GM18517 (cell line): ENCODE results near the gene ZBTB7A.

Experiments used
- ATAC-seq: cut with Tn5 transposase; IDR thresholded peaks from one replicate; pipeline ENCODE4 v1.9.1; 2021; ENCODE audit warnings: mild to moderate bottlenecking, moderate library complexity; ENCODE audit not compliant: unreplicated experiment

ZBTB7A gene

DNA sequence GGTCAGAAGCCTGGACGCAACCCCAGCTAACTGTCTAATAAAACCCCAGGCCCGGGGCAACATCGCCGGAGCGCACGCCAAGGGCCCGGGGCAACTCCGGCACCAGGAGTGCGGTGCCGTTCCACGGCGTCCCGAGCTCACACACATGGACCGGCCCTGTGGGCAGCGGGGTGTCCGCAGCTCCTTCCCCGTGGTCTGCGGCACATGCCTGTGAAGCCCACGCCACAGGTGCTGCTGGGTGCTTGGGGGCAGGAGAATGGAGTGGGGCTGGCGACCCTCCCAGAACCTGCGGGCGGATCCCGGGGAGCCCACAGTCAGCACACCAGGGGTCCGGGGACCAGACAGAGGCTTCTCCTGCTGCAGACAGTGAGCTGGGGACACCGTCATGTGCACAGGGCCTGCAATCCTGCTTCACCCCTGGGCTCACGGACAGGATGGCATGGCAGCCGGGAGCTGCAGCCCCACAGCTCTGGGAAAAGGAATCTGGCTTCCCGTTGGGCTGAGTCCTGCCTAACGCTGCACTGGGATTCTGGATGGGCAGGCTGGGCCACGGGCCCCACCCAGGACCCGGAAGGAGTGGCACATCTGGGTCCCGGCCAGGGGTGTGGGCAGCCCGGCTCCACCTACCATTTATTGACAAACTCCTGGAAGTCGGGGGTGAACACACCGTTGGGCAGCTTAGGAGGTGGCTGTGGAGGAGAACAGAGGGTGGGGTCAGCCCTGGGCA lies 28.2 kb upstream of the ZBTB7A start:
- ATAC-seq = no peak

DNA sequence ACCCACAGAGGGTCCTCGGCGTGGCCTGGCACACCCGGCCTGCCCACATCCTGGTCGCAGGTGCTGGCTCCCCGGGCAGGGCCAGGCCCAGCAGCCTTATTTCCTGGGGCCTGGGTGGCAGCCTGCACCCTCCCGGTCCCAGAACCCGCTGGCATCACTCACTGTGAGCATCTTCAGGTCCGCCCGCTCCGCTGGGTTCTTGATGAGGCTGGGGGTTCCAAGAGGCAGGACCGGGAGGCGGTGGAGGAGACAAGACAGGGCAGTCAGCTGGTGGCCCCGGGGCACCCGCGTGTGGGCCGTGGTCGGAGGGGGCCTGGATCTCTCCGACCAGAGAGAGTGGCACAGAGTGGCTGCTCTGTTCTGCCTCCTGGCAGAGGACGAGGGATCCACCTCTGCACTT lies 27.6 kb upstream of the ZBTB7A start:
- ATAC-seq = no peak

DNA sequence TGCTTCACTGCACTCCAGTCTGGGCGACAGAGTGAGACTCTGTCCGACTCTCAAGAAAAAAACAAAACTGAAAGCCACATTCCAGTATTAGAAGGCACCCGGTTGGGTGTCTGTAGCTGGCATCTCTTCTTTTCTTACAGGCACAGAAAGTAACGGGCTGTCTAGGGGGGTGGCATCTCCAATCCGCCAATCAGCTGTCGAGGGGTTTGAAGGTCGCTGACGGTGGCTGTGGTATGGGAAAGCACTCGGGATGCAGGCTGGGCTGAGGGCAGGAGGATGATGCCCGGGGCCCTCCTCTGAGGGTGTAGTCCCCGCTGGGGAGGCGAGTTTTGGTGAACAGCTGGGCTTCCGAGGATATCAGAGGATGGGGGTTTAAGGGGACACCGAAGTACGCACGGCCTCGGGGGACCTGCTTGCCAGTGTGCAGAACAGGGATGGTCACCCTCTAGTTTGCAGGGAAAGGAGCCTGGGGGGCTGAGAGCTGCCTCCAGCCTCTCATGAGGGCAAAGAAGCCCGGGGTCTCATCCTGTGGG lies 27.0 kb upstream of the ZBTB7A start:
- ATAC-seq = no peak

DNA sequence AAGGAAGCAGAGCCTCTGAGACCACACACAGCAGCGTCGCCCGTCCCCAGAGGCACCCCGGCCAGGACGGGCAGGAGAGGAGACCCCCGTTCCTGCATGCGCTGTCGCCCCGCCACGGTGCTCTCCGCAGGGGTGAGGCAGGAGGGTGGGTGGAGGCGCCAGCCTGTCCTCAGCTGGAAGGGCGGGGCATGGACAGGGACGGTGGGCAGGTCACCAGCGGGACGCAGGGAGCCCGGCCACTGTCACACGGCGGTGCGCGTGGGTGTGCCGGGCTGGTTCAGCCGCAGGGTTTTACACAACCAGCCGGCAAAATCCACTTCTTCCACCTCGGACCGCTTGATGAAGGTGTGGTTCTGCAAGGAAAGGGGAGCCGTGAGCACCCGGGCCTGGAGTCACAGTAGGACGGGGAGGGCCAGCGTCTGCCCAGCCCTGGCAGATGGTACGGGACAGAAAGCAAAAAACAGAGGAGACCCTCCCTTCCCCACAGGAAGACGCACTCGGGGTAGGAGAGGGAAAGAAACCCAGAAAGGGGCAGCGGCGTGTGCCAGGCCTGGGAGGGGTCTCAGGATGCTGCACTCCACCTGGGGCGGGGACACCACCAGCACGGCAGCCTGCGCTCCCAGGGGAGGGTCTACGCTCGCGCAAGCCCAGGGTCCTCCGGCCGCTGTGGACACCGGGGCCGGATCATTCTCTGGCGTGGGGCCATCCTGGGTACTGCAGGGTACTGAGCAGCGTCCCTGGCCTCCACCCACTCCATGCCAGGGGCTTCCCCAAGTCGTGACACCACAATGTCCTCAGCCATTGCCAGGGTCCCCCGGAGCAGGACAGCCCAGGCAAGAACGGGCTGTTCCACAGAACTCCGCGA lies 23.9 kb upstream of the ZBTB7A start:
- ATAC-seq = no peak

DNA sequence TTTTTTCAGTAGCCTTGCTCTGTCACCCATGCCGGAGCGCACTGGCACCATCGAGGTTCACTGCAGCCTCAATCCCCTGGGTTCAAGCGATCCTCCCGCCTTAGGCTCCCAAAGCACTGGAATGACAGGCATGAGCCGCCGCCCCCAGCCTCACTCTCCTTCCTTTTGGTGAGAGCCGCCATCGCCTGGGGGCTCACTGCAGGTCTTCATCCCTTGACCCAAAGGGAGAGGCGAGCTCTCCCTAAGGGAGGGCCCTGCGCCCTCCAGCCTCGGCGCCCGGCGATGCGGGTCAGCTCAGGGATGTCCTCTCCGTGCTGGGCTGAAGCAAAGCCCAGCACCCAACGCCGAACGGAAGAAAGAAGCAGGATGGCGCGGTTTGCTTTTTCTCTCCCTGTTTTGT lies 23.2 kb upstream of the ZBTB7A start:
- ATAC-seq = no peak

DNA sequence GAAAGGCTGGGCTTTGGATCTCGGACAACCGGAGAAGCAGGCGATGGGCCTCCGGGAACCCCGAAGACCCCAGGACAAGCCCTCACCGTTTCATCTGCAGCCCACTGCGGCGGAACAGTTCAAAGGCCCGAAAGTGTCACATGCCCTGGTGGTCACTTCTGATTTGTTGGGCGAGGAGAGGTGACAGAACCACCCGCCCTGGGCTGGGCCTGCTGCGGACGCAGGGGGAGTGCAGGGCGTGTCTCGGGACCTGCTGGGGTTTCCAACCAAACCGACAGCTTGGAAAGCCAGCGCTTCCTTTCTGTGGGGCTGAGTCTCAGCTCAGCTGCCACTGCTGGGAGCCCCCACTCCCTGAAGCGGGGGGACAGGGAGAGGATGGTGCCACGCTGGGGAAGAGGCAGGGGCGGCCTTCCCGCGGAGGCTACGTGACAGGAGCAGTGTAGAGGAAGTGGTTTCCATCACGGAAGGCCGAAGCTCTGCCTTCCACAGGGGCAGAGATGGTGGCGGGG lies 22.8 kb upstream of the ZBTB7A start:
- ATAC-seq = no peak

DNA sequence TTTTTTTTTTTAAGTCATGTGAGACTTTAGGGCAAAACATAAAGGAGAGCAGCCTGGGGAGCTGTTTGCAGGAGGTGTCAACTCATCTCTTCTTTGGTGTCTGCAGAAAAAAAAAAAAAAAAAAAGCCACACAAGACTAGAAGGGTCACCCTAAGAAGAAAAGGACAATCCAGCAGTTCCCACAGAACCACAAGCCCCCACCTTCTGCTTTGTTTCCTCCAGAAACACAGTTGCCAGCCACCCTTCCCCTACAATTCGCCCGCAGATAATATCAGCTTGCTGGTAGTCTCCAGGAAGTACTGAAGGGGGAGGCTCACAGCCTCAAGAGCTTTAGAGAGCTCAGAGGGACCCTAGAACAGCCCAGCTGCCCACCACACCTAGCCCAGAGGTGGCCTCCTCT lies 22.3 kb upstream of the ZBTB7A start:
- no peak for ATAC-seq

DNA sequence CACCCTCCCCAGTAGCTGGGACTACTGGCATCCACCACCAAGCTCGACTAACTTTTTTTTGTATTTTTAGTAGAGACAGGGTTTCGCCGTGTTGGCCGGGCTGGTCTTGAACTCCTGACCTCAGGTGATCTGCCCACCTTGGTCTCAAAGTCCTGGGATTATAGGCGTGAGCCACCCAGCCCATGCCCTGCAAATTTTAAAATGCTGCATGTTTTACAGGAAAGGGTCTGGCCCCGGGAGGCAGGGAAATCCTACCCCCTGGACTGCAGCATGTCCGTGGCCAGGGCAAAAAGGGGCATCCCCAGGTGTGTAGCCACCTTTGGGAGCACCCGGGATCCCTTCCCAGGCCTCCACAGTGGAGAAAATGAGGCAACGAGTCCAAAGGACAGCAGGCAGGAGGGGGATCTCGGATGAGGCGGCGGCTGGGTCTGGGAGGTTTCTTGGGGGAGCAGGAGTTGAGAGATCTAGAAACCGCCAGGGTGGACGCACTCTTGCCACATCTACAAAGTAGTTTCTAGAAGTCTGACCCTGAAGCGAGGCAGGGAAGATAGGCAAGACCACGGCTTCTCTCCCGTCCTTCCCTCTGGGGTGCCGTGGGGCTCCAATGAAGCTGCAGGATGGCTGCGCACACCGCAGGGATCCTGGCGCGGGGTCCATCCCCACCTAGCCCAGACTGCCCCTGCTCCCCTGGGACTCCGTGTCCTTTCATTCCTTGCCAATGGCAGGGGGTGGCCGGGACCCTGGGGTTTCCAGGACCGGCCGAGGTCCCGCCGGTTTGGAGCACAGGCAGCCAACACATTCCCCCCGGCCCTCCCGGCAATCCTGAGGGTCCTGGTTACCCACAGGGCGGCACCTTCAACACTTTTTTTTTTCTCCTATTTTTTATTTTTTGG lies 21.3 kb upstream of the ZBTB7A start:
- ATAC-seq = no peak

DNA sequence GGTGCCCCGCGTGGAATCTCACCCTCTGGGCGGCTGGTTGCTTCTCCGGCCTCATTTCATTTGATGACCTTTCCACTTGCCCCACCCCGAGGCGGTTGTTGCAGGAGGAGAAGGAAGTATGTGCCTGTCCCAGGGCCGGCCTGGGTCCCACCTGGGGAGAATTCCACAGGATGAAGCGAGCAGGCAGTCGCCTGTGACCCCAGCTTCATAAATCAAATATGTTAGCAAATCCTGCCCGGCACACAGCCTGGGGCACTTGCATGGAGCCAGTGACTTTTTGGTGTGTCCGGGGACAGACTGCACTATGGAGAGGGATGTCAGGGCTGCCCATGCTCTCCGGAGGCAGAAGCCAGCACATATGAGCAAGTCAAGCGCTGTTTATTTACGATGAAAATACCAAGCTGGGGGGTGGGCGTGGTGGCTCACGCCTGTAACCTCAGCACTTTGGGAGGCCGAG lies 19.7 kb upstream of the ZBTB7A start:
- ATAC-seq = no peak

DNA sequence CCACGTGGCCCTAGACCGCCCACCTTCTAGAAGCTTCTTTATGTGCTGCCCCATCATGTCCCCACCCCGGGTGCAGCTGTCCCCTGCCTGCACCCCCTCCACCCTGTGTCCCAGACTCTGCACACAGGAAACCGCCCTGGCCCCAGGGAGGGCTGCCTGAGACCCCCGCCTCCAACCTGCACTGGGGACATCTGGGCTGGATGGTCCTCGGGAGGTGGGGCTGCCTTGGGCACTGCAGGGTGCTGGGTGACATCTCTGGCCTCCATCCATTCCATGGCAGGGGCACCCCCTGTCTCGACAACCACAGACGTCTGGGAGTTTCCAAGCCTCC lies 17.8 kb upstream of the ZBTB7A start:
- no peak for ATAC-seq

DNA sequence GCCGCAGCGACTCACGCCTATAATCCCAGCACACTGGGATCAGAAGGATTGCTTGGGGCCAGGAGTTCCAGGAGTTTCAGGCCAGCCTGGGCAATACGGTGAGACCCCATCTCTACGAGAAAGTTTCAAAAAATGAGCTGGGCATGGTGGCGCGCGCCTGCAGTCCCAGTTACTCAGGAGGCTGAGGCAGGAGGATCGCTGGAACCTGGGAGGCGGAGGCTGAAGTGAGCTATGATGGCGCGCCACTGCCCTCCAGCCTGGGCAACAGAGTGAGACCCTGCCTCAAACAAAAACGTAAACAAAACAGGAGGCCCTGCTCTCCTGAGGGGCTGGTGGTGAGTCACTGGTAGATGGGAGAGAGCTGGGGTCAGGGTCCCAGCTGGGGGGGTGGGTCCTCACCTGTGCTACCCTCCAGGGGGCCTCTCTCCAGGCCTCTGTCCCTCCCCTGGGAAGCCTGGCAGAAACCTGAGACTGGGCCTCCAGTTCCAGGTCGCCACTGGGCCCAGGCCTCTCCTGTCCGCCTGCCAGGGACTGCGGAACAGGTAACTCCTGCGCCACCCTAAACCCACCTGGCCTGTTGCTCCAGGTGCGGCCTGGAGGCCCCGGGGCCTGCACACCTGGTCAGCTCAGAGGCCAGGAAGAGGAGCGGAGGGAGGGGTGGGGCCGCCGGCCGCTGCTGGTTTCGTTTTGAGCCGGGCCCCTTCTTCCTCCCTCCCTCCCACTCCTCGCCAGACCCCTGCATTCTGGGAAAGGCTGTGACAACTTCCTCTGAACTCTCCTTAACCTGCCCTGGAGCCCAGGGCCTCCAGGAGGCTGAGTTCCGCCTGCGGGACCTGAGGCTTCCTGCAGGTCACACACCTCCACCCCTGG lies 17.2 kb upstream of the ZBTB7A start:
- ATAC-seq = no peak

DNA sequence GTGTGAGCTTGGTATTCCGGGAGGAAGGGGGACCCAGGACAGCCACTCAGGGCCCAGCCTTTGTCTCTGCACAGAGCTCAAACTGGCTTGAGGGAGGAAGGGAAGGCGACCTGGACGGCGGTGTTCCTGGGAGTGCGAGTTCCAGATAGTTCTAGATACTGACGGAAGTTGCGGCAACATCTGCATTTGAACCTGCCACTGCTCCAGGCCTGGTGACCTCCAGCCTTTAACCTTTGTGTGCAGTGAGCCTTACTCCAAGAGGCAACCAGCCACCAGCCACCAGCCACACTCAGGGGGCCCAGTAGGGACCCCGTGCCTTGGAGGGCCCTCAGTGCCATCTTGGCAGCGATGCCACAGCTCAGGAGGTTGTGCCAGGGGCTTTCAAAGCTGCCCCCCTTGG lies 15.5 kb upstream of the ZBTB7A start:
- no peak for ATAC-seq

DNA sequence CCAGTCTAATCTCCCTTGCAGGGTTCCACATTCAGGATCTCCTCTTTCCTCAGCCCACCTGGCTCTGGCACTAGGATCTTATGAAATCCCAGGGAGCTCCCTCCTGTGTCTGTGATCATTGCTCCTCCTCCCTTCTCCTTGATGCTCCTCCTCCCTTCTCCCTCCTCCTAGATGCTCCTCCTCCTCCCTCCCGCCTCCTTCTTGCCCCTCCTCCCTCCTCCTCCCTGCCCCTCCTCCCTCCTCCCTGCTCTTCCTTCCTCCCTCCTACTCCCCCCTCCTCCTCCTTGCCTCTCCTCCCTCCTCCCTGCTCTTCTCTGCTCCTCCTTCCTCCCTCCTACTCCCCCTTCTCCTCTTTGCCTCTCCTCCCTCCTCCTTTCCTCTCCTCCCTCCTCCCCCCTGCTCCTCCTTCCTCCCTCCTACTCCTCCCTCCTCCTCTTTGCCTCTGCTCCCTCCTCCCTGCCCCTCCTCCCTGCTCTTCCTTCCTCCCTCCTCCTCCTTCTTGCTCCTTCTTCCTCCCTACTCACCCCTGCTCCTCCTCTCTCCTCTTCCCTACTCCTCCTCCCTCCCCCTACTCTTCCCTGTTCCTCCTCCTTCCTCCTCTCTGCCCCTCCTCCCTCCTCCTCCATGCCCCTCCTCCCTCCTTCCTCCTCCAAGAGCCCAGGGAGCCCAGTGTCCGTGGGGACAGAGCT lies 14.9 kb upstream of the ZBTB7A start:
- no peak for ATAC-seq

DNA sequence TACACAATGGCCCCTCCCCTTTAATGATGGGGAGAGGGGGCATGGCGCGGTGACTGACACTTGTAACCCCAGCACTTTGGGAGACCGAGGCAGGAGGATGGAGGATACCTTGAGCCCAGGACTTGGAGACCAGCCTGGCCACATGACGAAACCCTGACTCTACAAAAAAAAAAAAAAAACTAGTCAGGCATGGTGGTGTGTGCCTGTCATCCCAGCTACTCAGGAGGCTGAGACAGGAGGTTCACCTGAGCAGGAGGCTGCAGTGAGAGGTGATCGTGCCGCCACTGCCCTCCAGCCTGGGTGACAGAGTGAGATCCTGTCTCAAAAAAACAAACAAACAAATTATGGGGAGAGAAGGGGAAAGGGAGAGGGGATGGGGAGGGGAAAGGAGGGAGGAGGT lies 13.8 kb upstream of the ZBTB7A start:
- no peak for ATAC-seq

DNA sequence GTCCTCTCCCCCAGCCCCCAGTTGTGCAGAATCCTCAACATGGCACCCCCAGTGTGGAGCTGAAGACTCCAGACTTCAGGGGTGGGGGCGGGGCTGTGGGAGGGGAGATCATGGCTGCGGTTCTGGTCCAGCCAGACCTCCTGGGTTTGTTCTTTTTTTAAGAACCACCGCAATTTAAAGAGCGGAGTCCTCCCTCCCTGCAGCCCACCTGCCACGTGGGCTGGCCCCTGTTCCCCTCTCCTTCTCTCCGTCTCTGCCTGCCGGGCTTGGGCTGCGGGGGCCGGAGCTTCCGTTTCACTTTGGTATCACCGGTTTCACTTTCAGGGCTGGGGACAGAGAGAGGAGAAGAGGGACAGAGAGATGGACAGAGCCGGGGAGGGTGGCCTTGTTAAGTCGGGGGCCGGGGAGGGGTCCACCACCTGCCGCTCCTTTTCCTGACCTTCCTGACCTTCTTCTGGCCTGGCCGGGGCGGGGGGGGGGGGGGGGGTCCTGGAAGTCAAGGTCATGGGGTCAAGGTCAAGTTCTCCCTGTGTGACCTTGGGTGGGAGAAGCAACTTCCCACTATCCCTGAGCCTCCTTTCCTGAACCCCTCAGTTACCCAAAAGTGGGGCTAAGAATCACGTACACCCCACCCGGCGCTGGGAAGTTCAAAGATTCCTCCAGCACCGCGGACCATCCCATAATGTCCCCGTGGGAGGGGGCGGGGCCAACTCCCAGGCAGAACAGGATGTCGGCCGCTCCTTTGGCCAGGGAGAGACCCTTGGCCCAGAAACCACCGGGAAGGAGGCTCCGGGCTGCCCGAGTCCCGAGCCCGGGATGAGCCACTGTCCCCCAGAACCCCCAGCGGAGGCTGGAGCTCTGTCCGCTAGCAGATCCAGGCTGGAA lies 11.3 kb upstream of the ZBTB7A start:
- no peak for ATAC-seq

DNA sequence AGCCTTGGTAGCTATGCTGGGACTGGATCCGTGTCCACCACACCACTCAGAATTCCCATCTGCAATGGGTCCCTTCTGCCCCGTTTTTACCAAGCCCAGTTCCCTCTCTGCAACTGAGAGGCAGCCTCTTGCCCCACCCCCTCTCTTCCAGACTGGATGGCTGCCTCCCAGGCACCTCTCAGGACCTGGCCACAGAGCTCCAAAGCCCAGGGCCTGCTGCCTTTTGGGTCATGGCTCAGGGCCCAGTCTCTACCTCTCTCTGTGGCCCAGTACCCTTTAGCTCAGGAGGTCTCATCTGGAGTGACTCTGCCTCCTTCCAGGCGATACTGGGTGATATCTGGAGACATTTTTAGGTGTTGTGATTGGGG lies 10.3 kb upstream of the ZBTB7A start:
- no peak for ATAC-seq

DNA sequence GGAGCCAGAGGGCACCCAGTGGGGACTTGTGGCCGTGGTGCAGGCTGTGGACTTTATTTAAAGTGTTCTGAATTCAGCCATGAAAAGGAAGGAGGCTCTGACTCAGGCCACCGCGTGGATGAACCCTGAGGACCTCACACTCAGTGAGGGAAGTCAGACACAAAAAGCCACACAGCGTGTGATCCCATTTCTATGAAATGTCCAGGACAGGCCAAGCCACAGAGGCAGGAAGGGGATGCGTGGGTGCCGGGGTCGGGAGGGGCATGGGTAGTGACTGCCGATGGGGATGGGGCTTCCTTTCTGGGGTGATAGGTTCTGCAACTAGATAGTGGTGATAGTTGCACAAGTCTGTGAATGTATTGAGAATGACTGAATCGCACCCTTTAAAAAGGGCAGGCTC lies 8.7 kb upstream of the ZBTB7A start:
- ATAC-seq = no peak

DNA sequence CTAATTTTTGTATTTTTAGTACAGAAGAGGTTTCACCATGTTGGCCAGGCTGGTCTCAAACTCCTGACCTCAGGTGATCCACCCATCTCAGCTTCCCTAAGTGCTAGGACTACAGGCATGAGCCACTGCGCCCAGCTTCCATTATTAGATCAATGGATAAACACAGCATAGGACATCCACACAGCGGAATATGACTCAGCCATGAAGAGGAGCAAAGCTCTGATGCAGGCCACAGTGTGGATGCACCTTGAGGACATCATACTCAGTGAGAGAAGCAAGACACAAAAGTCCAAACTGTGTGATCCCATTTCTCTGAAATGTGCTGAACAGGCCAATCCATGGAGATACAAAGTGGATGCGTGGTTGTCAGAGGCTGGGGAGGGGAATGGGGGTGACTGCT lies 4.9 kb upstream of the ZBTB7A start:
- ATAC-seq = no peak
